WTC11 (cell line): ENCODE results near the gene RAPGEF2. TPM values are rescaled to one million over a fixed set of nuclear protein-coding genes. Genes with fewer than 3 reads are reported as not detected.

Source experiments
- ATAC-seq: fragments of 200-7000 bp; cut with Tn5 transposase; 2 replicates; pipeline ENCODE4 v1.10.0; 2021; ENCODE audit warnings: mild to moderate bottlenecking, moderate library complexity
- CTCF ChIA-PET: fragments of 300-600 bp; sonication (Branson Sonifier 250); formaldehyde crosslinking; loops from one replicate; lab custom pipeline; 2021; ENCODE audit warnings: antibody characterized with exemption; lab: Charles Lee
- POLR2A ChIA-PET: fragments of 350-600 bp; sonication (Branson Sonifier 250); formaldehyde crosslinking; loops from one replicate; lab custom pipeline; 2021; ENCODE audit warnings: antibody characterized with exemption; lab: Charles Lee
- DNase-seq: peaks from one replicate; pipeline ENCODE4 v3.0.0; 2021; ENCODE audit warnings: low spot score
- H3K27ac Mint-ChIP-seq: 2 replicates; pipeline ENCODE4 v1.8.0; 2021; ENCODE audit warnings: mixed read lengths
- H3K27me3 Mint-ChIP-seq: 2 replicates; pipeline ENCODE4 v1.8.0; 2021; ENCODE audit warnings: low read depth, mild to moderate bottlenecking, moderate library complexity, mixed read lengths
- H3K36me3 Mint-ChIP-seq: 2 replicates; pipeline ENCODE4 v1.8.0; 2021; ENCODE audit warnings: mixed read lengths
- H3K4me1 Mint-ChIP-seq: 2 replicates; pipeline ENCODE4 v1.8.0; 2022; ENCODE audit warnings: mixed read lengths
- H3K4me3 Mint-ChIP-seq: 2 replicates; pipeline ENCODE4 v1.8.0; 2021; ENCODE audit warnings: mild to moderate bottlenecking, moderate library complexity, mixed read lengths
- H3K9me3 Mint-ChIP-seq: 2 replicates; pipeline ENCODE4 v1.8.0; 2021; ENCODE audit warnings: mixed read lengths
- ATF1 ChIP-seq: sonication (generic); formaldehyde crosslinking; IDR thresholded peaks from 2 replicates; pipeline ENCODE4 v1.8.1; 2023; ENCODE audit warnings: mild to moderate bottlenecking, moderate library complexity, missing genetic modification reagents
- E2F1 ChIP-seq: sonication (generic); formaldehyde crosslinking; IDR thresholded peaks from 2 replicates; pipeline ENCODE4 v1.8.0; 2022; ENCODE audit warnings: mild to moderate bottlenecking, missing genetic modification reagents
- ETV6 ChIP-seq: sonication (generic); formaldehyde crosslinking; IDR thresholded peaks from 2 replicates; pipeline ENCODE4 v1.8.1; 2022; ENCODE audit warnings: mild to moderate bottlenecking, missing genetic modification reagents
- FOXP1 ChIP-seq: sonication (generic); formaldehyde crosslinking; IDR thresholded peaks from 2 replicates; pipeline ENCODE4 v1.8.0; 2022; ENCODE audit warnings: missing genetic modification reagents, mild to moderate bottlenecking, moderate library complexity, borderline replicate concordance
- FOXP4 ChIP-seq: sonication (generic); formaldehyde crosslinking; IDR thresholded peaks from 2 replicates; pipeline ENCODE4 v1.8.0; 2022; ENCODE audit warnings: mild to moderate bottlenecking, missing genetic modification reagents
- GABPB1 ChIP-seq: sonication (generic); formaldehyde crosslinking; IDR thresholded peaks from 2 replicates; pipeline ENCODE4 v1.8.1; 2023; ENCODE audit warnings: mild to moderate bottlenecking, missing genetic modification reagents
- HMGXB4 ChIP-seq: sonication (generic); formaldehyde crosslinking; IDR thresholded peaks from 2 replicates; pipeline ENCODE4 v1.8.1; 2023; ENCODE audit warnings: mild to moderate bottlenecking, moderate library complexity, missing genetic modification reagents
- JUN ChIP-seq: sonication (generic); formaldehyde crosslinking; IDR thresholded peaks from 2 replicates; pipeline ENCODE4 v1.8.0; 2023; ENCODE audit warnings: mild to moderate bottlenecking, missing genetic modification reagents
- NFE2L1 ChIP-seq: sonication (generic); formaldehyde crosslinking; IDR thresholded peaks from 2 replicates; pipeline ENCODE4 v1.8.1; 2023; ENCODE audit warnings: missing genetic modification reagents
- NFYB ChIP-seq: sonication (generic); formaldehyde crosslinking; conservative IDR thresholded peaks from 2 replicates; pipeline ENCODE4 v1.8.0; 2022; ENCODE audit warnings: low read depth, missing genetic modification reagents
- ZBTB21 ChIP-seq: sonication (generic); formaldehyde crosslinking; IDR thresholded peaks from 2 replicates; pipeline ENCODE4 v1.8.1; 2023; ENCODE audit warnings: mild to moderate bottlenecking, missing genetic modification reagents, borderline replicate concordance
- ZNF232 ChIP-seq: sonication (generic); formaldehyde crosslinking; IDR thresholded peaks from 2 replicates; pipeline ENCODE4 v1.8.0; 2022; ENCODE audit warnings: mild to moderate bottlenecking, missing genetic modification reagents
- ZNF263 ChIP-seq: sonication (generic); formaldehyde crosslinking; IDR thresholded peaks from 2 replicates; pipeline ENCODE4 v1.8.1; 2022; ENCODE audit warnings: low read depth, mild to moderate bottlenecking, moderate library complexity, missing genetic modification reagents
- ZNF425 ChIP-seq: fragments of 250-450 bp; sonication (Bioruptor Pico); conservative IDR thresholded peaks from 2 replicates; pipeline ENCODE4 v1.9.0; 2021; ENCODE audit warnings: mild to moderate bottlenecking
- total RNA-seq: library from RNA; stranded (reverse); gene quantifications from 3 replicates; pipeline ENCODE4 v1.2.3, GENCODE V29; 2021
- TF ChIP-seq, protein P1 (sequence below): sonication (generic); formaldehyde crosslinking; conservative IDR thresholded peaks from 2 replicates; pipeline ENCODE4 v1.8.1; 2022; ENCODE audit warnings: mild to moderate bottlenecking, missing genetic modification reagents
- TF ChIP-seq, protein P2 (sequence below): fragments of 200-600 bp; IDR thresholded peaks from 2 replicates; pipeline ENCODE4 v1.8.0; 2022; ENCODE audit warnings: antibody characterized with exemption
- TF ChIP-seq, protein P3 (sequence below): sonication (generic); formaldehyde crosslinking; IDR thresholded peaks from 2 replicates; pipeline ENCODE4 v1.8.1; 2022; ENCODE audit warnings: mild to moderate bottlenecking, missing genetic modification reagents, moderate library complexity, borderline replicate concordance

RAPGEF2 gene
- total RNA-seq, 1 experiment from 2014 or later = 40.6 TPM

GRCh38 chr4:159152181-159152580, 49.3 kb downstream of the RAPGEF2 start:
- DNase-seq = no peak
- H3K27ac Mint-ChIP-seq = no peak overlapping the region; the same call in 1 of the 2 replicates
- TF ChIP-seq FOXP1 = no peak
- TF ChIP-seq ZNF425 (CRISPR knock-in tag) = no peak
- TF ChIP-seq ZNF263 = no peak
- no peak for TF ChIP-seq ZNF232
- no peak for TF ChIP-seq ATF1 (CRISPR knock-in tag)
- no peak for TF ChIP-seq ETV6 (CRISPR knock-in tag)
- no peak for TF ChIP-seq FOXP4 (CRISPR knock-in tag)
- TF ChIP-seq ZBTB21 (CRISPR knock-in tag) = no peak
- TF ChIP-seq, protein P1, sequence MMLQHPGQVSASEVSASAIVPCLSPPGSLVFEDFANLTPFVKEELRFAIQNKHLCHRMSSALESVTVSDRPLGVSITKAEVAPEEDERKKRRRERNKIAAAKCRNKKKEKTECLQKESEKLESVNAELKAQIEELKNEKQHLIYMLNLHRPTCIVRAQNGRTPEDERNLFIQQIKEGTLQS (CRISPR knock-in tag) = no peak
- TF ChIP-seq JUN (CRISPR knock-in tag) = no peak
- TF ChIP-seq, protein P2, sequence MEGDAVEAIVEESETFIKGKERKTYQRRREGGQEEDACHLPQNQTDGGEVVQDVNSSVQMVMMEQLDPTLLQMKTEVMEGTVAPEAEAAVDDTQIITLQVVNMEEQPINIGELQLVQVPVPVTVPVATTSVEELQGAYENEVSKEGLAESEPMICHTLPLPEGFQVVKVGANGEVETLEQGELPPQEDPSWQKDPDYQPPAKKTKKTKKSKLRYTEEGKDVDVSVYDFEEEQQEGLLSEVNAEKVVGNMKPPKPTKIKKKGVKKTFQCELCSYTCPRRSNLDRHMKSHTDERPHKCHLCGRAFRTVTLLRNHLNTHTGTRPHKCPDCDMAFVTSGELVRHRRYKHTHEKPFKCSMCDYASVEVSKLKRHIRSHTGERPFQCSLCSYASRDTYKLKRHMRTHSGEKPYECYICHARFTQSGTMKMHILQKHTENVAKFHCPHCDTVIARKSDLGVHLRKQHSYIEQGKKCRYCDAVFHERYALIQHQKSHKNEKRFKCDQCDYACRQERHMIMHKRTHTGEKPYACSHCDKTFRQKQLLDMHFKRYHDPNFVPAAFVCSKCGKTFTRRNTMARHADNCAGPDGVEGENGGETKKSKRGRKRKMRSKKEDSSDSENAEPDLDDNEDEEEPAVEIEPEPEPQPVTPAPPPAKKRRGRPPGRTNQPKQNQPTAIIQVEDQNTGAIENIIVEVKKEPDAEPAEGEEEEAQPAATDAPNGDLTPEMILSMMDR = no peak
- TF ChIP-seq E2F1 (CRISPR knock-in tag) = no peak
- TF ChIP-seq, protein P3, sequence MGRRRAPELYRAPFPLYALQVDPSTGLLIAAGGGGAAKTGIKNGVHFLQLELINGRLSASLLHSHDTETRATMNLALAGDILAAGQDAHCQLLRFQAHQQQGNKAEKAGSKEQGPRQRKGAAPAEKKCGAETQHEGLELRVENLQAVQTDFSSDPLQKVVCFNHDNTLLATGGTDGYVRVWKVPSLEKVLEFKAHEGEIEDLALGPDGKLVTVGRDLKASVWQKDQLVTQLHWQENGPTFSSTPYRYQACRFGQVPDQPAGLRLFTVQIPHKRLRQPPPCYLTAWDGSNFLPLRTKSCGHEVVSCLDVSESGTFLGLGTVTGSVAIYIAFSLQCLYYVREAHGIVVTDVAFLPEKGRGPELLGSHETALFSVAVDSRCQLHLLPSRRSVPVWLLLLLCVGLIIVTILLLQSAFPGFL (CRISPR knock-in tag) = no peak
- TF ChIP-seq NFE2L1 (CRISPR knock-in tag) = no peak
- no peak for TF ChIP-seq NFYB (CRISPR knock-in tag)
- TF ChIP-seq HMGXB4 = no peak
- no peak for TF ChIP-seq GABPB1 (CRISPR knock-in tag)
- H3K9me3 Mint-ChIP-seq = no peaks in the 10 kb centered on the region
- no peaks in the 10 kb centered on the region for H3K27me3 Mint-ChIP-seq
- H3K36me3 Mint-ChIP-seq = no peaks in the 10 kb centered on the region
- ChIA-PET POLR2A (interaction anchor here (0.5 kb wide), 1 partner anchor 62 kb away, joined by 3 read pairs; no protein-coding TSS in a partner anchor), CTCF (no interaction called here)
- H3K4me3 Mint-ChIP-seq = no peak overlapping the region
- ATAC-seq = no peak
- peaks cover 48% of the 10 kb centered on the region for H3K4me1 Mint-ChIP-seq
